Hippocampal formation (tissue), 2 donors: ENCODE measurements around the gene UMAD1.

ENCODE experiments used
- DNase-seq, 2 donors: peaks; one replicate each; lab custom pipeline; 2025; lab: John Stamatoyannopoulos, UW

The UMAD1 gene

GRCh38 chr7:7883394-7883793, 242.8 kb downstream of the UMAD1 start:
- no peak for DNase-seq

- DNase-seq: no peak
Measured at GRCh38 chr7:7884855-7885254, 244.3 kb downstream of the UMAD1 start.

GRCh38 chr7:7889791-7890568, 249.4 kb downstream of the UMAD1 start:
- DNase-seq: no peak

- DNase-seq: peak; percentile 2 to 10
Measured at GRCh38 chr7:7895004-7895650, 254.6 kb downstream of the UMAD1 start.

- DNase-seq: no peak
Measured at GRCh38 chr7:7895754-7896153, 255.2 kb downstream of the UMAD1 start.

- DNase-seq: no peak
Measured at GRCh38 chr7:7897509-7897908, 257.0 kb downstream of the UMAD1 start.

GRCh38 chr7:7897949-7898515, 257.5 kb downstream of the UMAD1 start:
- DNase-seq: no peak

- DNase-seq: no peak
Measured at GRCh38 chr7:7902845-7903244, 262.3 kb downstream of the UMAD1 start.

- no peak for DNase-seq
Measured at GRCh38 chr7:7907306-7907705, 266.8 kb downstream of the UMAD1 start.

GRCh38 chr7:7908622-7909145, 268.1 kb downstream of the UMAD1 start:
- DNase-seq: no peak

GRCh38 chr7:7909376-7909775, 268.8 kb downstream of the UMAD1 start:
- no peak for DNase-seq

- DNase-seq: no peak
Measured at GRCh38 chr7:7911369-7912123, 271.0 kb downstream of the UMAD1 start.

GRCh38 chr7:7912937-7913336, 272.4 kb downstream of the UMAD1 start:
- DNase-seq: no peak

- DNase-seq: no peak
Measured at GRCh38 chr7:7913504-7913903, 273.0 kb downstream of the UMAD1 start.

- no peak for DNase-seq
Measured at GRCh38 chr7:7914547-7914946, 274.0 kb downstream of the UMAD1 start.

- no peak for DNase-seq
Measured at GRCh38 chr7:7916064-7916463, 275.5 kb downstream of the UMAD1 start.

- DNase-seq: no peak
Measured at GRCh38 chr7:7917593-7917992, 277.0 kb downstream of the UMAD1 start.

- no peak for DNase-seq
Measured at GRCh38 chr7:7918736-7919448, 278.3 kb downstream of the UMAD1 start.

- no peak for DNase-seq
Measured at GRCh38 chr7:7919449-7919945, 278.9 kb downstream of the UMAD1 start.

GRCh38 chr7:7920056-7920455, 279.5 kb downstream of the UMAD1 start:
- DNase-seq: no peak

- DNase-seq: no peak
Measured at GRCh38 chr7:7920481-7920880, 279.9 kb downstream of the UMAD1 start.
